ENCODE data around the gene SULT2B1. TPM values are rescaled to one million over a fixed set of nuclear protein-coding genes. Genes with fewer than 3 reads are reported as not detected.

Gene SULT2B1
- polyA plus RNA-seq, 2 of the 4 experiments (the other 2 are of a cell fraction), result 22.2 to 34.3 TPM

- H3K4me1 ChIP-seq, result peaks cover 44% of the 10 kb centered on the region
- 2% methylated on average over 13 of the region's 38 CpGs for WGBS (ENCODE audit: missing lambda C conversion rate)
- DNase-seq (ENCODE audit: low read depth in 1 of 2, low spot score in 1 of 2), result peak; percentile 100
- ChIA-PET CTCF (interaction anchor here (1.2 to 1.7 kb wide), 2 partner anchors 20 to 37 kb away, joined by 3 to 4 read pairs; no protein-coding TSS in a partner anchor), POLR2A (interaction anchor here (0.6 to 1.4 kb wide), 4 partner anchors 10 to 608 kb away, joined by 3 to 5 read pairs (median 4); partner anchors contain the start of genes RPL18 and SPHK2)
- H3K4me2 ChIP-seq, result peak overlapping the region; percentile 100
- H3K4me3 ChIP-seq, result peak overlapping the region; percentile 71
- H3K27ac ChIP-seq, result peak overlapping the region; percentile 89 to 92
- no peaks in the 10 kb centered on the region for H3K9me3 ChIP-seq
- no peak for FAIRE-seq
- ATAC-seq, result peak; percentile 72 to 87
- TF ChIP-seq POLR2A (IDR thresholded peaks at IDR 0.05; ENCODE audit: low read length) (no peak), PBX3 (IDR thresholded peaks at IDR 0.05) (peak; percentile 5; the same call in 1 of the 2 replicates), USF2 (IDR thresholded peaks at IDR 0.05) (peak; percentile 90), HMGXB4 (CRISPR knock-in tag; IDR thresholded peaks at IDR 0.05; ENCODE audit: borderline replicate concordance) (no peak), RARB (CRISPR knock-in tag; IDR thresholded peaks at IDR 0.05) (no peak), HDAC2 (IDR thresholded peaks at IDR 0.05) (no peak), FOSL2 (IDR thresholded peaks at IDR 0.05) (no peak), FOSL2 (CRISPR knock-in tag; IDR thresholded peaks at IDR 0.05) (no peak), GATA3 (IDR thresholded peaks at IDR 0.05; ENCODE audit: borderline replicate concordance) (peak; percentile 50; the same call in 1 of the 2 replicates), BCL3 (IDR thresholded peaks at IDR 0.05) (no peak; the same call in 2 of the 3 replicates), RNF2 (IDR thresholded peaks at IDR 0.05; ENCODE audit: borderline replicate concordance, low read depth) (no peak), ZNF302 (CRISPR knock-in tag; IDR thresholded peaks at IDR 0.05) (no peak), HEYL (CRISPR knock-in tag; IDR thresholded peaks at IDR 0.05) (no peak), POLR2AphosphoS2 (conservative IDR thresholded peaks at IDR 0.05; ENCODE audit: low read length) (no peak), CHD2 (IDR thresholded peaks at IDR 0.05; ENCODE audit: low read length, partially characterized antibody) (no peak), TFCP2L1 (CRISPR knock-in tag; IDR thresholded peaks at IDR 0.05) (no peak; the same call in 1 of the 2 replicates), BHLHE40 (IDR thresholded peaks at IDR 0.05; ENCODE audit: low read depth, low read length) (peak; percentile 77), RCOR1 (IDR thresholded peaks at IDR 0.05; ENCODE audit: low read depth, low read length) (no peak), ATOH8 (CRISPR knock-in tag; IDR thresholded peaks at IDR 0.05; ENCODE audit: low read depth) (no peak), CTCF (IDR thresholded peaks at IDR 0.05) (no peak), SMC3 (IDR thresholded peaks at IDR 0.05) (no peak), CBX2 (IDR thresholded peaks at IDR 0.05; ENCODE audit: borderline replicate concordance, low read depth) (no peak), RAD21 (conservative IDR thresholded peaks at IDR 0.05 in 1 of 2, IDR thresholded peaks at IDR 0.05 in 1 of 2) (no peak), JUN (IDR thresholded peaks at IDR 0.05) (peak in 1 of 2 experiments; percentile 10; a peak in 1 of 5 replicates), PHF8 (IDR thresholded peaks at IDR 0.05; ENCODE audit: borderline replicate concordance, low read depth) (no peak), ELK1 (IDR thresholded peaks at IDR 0.05; ENCODE audit: low read depth, low read length) (no peak), E2F6 (IDR thresholded peaks at IDR 0.05; ENCODE audit: borderline replicate concordance, low read depth) (peak; percentile 99), EHMT2 (IDR thresholded peaks at IDR 0.05; ENCODE audit: low read depth) (no peak), MAZ (IDR thresholded peaks at IDR 0.05; ENCODE audit: borderline replicate concordance, low read depth, low read length) (peak; percentile 87; the same call in 1 of the 2 replicates), CBX8 (IDR thresholded peaks at IDR 0.05) (no peak), NPAS2 (CRISPR knock-in tag; IDR thresholded peaks at IDR 0.05; ENCODE audit: borderline replicate concordance) (peak; percentile 96), EP300 (IDR thresholded peaks at IDR 0.05) (no peak)
These were observed 85.5 kb downstream of the SULT2B1 start for GRCh38 chr19:48637449-48637947.

Data from A549 (cell line).